ENCODE measurements around the gene B3GALT6.

The B3GALT6 gene

GRCh38 chr1:1234180-1234808 lies 2.3 kb downstream of the B3GALT6 start:
- no peak for DNase-seq

GRCh38 chr1:1235016-1235744 lies 3.1 kb downstream of the B3GALT6 start:
- no peak for DNase-seq

- no peak for DNase-seq
Measured at GRCh38 chr1:1236176-1236763, 4.2 kb downstream of the B3GALT6 start.

GRCh38 chr1:1236945-1237873 lies 5.2 kb downstream of the B3GALT6 start:
- DNase-seq = no peak

GRCh38 chr1:1237874-1238701 lies 6.1 kb downstream of the B3GALT6 start:
- no peak for DNase-seq

- no peak for DNase-seq
Measured at GRCh38 chr1:1238702-1239178, 6.7 kb downstream of the B3GALT6 start.

- DNase-seq = no peak
Measured at GRCh38 chr1:1239227-1239613, 7.2 kb downstream of the B3GALT6 start.

GRCh38 chr1:1239614-1240347 lies 7.7 kb downstream of the B3GALT6 start:
- no peak for DNase-seq

- no peak for DNase-seq
Measured at GRCh38 chr1:1240348-1240732, 8.3 kb downstream of the B3GALT6 start.

GRCh38 chr1:1240822-1241587 lies 9.0 kb downstream of the B3GALT6 start:
- DNase-seq = no peak

GRCh38 chr1:1241588-1242219 lies 9.7 kb downstream of the B3GALT6 start:
- DNase-seq = no peak

- no peak for DNase-seq
Measured at GRCh38 chr1:1242461-1243265, 10.6 kb downstream of the B3GALT6 start.

- no peak for DNase-seq
Measured at GRCh38 chr1:1243266-1243660, 11.2 kb downstream of the B3GALT6 start.

- no peak for DNase-seq
Measured at GRCh38 chr1:1243807-1244191, 11.8 kb downstream of the B3GALT6 start.

- DNase-seq = no peak
Measured at GRCh38 chr1:1244192-1244811, 12.3 kb downstream of the B3GALT6 start.

GRCh38 chr1:1245178-1245816 lies 13.3 kb downstream of the B3GALT6 start:
- no peak for DNase-seq

- no peak for DNase-seq
Measured at GRCh38 chr1:1245817-1246576, 14.0 kb downstream of the B3GALT6 start.

Measured in activated CD8-positive, alpha-beta memory T cell treated with anti-CD3 and anti-CD28 coated beads for 24 hours (primary cell).